IPS DF 4.7 (cell line): ENCODE results near the gene LNX2.

Experiments
- DNase-seq: peaks from one replicate; pipeline ENCODE4 v3.0.0-alpha.2; 2013; ENCODE audit warnings: low spot score; ENCODE audit errors: extremely low read depth

LNX2 gene

DNA sequence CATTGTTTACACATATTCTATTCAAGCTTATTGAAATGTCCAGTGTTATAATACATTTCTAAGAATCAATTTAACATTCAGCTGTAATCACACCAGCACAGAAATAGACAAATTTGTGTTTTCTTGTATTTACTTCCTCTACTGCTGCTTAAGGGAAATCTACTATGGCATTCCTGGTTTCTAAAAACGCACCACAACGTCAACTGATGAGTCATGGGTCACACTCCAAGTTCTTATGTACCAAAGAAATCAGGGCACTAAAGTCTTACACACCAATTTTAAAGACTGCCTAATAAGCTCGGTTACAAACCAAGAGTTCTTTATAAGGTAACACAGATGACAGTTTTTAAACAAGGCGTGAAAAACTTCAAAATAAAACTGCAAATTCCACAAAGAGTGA lies 13.2 kb downstream of the LNX2 start:
- no peak for DNase-seq

DNA sequence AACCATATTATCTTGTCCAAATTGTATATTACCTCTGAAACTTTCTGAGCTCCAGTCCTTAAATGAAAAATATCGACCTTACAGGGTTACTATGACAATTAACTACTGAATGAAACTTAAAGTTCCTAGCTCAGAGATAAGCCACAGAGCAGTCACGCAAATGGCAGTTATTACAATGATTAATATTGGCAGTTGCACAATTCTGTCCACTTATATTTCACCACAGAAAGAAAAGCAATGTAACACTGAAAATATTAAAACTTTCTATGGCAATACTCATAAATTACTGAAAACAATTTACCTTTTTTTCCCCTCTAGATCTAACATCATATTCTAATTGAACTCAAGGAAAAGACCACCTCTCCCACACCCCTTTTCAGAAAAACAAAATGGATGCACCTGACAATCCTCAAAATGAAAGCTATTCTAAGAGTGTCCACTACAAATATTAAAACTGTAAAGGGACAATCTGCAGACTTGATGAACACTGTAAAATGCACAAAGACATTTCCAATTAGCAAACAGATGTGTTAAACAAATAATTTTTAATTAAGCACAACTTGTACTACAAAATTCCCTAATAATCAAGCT lies 14.6 kb downstream of the LNX2 start:
- DNase-seq = no peak

DNA sequence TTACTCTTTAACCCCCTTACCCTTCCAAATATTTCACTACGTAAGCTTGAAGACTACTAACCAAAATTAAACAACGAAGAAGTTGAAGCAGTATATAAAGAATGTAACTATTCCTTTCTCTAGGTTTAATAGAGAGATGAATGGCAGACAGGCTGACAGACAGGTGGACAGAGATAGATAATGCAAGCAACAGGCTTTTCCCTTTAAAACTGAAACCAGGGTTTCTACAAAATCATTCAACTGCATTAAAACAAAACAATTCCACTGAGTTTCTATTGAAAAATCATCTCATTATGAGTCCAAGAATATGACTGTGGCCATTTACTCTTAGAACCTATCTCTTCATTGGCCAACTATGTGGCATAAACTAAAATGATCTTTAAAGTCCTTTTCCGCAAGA lies 15.2 kb downstream of the LNX2 start:
- no peak for DNase-seq

DNA sequence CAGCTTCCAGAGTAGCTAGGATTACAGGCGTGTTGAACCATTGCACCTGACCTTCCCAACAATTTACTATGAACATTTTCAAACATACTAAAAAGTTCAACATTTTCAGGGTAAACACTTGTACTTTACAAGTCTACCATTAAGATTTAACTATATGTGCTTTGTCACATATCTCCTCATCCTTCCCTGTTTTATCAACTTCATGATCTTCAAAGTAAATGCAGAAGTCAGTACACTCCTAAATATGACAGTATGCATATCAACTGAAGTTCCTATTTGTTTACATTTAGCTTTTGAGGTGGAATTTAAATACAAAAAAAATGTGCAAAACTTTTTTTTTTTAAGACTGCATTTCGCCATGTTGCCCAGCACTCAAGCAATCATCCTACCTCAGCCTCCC lies 18.5 kb downstream of the LNX2 start:
- DNase-seq = no peak

DNA sequence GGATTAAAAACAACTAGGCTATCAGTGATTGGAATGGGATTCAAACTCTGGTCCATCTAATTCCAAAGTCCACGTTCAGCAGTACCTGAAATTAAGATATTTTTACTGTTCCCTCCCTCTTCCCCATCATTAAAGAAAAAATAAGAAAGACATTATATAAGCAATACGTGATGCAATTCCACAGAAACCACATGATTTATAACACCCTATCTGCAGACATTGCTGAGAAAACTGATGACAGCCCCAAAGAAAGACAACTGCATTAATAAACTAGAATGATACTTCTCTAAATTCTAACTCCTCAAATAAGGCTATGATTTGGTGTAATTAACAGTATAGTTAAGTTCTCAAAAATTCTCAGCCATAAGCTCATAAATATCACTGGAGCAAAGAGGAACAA lies 19.1 kb downstream of the LNX2 start:
- DNase-seq = no peak

DNA sequence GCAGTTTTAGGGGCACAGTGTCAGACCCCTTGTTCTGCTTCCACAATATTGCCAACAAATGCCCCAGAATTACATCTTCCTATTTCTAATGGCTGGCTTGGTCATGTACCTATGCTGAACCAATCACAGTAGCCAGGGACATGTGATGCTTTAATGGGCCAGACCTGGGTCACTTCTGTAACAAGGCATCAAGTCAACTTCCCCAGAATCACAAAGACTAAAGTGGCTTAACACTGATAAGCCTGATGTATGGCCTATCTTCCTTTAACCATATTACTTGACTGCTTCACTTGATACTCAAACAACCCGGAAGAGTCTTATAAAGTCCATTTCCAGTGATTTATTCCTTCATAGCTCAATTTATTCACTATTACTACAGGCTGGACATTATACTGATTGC lies 19.6 kb downstream of the LNX2 start:
- DNase-seq = no peak

DNA sequence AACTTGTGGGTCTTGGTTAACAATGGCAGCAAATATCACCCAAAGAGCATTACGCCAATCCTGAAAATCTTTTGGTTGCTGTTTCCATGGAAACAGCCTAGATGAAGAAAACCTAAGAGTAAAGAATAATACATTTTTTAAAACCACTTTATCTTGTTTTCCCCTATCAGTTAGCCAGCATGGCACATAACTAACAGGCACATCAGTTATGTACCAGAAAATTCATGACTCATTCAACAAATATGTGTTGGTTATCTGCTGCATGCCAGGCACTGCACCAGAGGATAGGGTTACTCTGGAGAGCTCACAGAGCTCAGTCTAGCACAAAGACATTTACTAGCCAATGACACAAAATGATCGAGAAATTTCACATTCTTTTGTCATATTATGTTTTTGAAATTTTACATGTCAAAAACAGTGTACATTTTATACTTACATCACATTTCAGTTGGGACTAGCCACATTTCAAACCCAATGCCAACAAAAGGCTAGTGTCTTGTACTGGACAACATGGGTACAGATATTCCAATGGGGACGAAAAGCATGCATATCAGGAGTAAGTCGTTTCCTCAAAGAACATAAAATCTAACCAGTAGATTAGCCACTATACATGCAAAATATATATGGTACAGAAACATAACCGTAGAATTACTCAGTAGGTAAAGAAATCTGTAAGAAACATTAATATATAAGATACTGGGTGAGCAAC lies 20.3 kb downstream of the LNX2 start:
- no peak for DNase-seq

DNA sequence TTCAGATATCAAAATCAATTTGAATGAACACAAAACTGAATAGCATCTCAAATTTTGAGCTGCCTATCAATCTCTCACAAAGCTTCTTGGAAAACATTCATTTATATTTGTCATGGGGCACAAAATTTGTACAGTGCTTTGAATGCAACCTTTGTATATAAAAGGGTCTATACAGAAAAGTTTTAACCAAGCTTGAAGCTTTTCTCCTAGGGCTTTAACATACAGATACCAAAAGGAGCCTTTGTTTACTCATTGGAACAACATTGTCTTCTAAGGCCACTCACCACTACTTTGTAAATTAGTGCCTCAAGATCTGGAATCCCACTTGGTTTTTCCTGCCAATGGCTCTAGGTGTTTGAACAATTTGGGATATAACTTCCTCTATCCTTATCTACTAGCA lies 21.2 kb downstream of the LNX2 start:
- DNase-seq = no peak

DNA sequence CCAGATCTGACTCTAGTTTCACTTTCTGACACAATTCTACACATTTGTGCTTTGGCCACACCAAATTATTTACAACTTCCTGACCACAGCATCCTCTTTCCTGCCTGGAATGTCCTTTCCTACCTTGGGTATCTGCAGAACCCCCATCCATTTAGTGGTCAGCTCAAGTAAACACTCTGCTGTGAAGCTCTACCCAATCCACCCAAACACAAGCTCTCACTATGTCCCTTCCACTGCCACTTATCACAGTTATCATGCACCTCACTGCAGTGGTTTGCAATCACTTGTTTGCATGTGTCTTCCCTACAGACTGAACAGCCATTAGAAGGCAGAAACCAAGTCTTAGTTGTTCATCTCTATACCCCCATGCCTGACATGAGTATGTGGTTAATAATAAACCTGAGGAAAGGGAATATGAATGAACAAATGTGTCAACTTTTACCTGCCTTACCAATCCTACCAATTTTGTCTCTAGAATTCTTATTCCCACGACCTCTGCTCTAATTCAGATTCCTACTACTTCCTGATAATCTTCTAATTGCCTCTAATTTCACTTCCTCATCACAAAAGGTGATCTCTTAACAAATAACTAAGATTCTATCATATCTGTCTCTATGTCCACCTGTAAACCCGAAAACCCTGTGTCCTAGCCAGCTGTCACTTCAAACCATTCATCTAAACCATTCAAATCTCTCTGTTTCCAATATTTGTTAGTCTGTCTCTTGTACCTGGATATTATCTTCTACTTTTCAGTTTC lies 25.1 kb downstream of the LNX2 start:
- DNase-seq = no peak

DNA sequence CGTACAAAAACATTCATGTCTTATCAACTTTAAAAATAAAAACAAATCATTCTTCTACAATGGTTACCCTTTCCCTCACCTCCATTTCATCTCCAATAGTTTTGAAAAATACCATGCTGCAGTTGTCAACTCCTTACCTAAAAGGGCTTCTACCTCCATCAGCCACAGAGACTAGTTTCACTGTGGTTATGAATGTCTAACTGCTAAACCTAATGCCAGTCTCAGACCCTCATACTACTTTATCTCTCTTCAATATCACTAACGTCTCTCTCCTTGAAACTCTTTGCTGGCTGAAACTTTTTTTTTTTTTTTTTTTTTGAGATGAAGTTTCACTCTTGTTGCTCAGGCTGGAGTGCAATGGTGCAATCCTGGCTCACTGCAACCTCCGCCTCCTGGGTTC lies 27.1 kb downstream of the LNX2 start:
- no peak for DNase-seq

DNA sequence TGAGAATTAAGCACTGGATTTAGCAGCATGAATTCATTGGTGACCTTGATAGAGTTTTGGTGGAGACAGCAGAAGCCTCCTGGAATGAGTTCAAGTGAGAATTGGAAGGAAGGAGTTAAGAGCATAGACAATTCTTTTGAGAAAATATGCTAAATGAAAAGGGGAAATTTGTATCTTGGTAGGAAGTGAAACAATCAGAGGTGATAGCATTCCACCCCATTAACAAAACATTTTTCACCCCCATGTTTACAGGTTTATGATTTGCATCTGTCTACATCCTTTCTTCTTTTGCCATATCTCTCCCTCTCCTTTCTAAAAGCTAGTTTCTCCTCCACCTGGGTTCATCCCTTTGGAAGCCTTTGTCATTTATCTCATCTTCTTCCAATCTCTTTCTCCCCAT lies 27.5 kb downstream of the LNX2 start:
- DNase-seq = no peak

DNA sequence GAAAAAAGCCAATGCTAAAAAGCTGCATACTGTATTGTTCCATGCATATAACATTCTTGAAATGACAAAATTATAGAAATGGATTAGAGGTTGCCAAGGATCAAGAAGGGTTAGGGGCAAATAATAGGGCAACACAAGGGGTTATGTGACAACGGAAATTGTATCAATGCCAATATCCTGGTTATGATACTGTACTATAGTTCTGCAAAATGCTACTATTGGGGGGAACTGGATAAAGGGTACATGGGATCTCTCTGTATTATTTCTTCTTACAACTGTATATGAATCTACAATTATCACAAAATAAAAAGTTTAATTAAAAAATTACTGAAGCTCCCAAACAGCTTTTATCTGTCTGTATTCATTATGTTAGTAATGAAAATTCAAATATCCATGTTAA lies 31.9 kb downstream of the LNX2 start:
- DNase-seq = no peak

DNA sequence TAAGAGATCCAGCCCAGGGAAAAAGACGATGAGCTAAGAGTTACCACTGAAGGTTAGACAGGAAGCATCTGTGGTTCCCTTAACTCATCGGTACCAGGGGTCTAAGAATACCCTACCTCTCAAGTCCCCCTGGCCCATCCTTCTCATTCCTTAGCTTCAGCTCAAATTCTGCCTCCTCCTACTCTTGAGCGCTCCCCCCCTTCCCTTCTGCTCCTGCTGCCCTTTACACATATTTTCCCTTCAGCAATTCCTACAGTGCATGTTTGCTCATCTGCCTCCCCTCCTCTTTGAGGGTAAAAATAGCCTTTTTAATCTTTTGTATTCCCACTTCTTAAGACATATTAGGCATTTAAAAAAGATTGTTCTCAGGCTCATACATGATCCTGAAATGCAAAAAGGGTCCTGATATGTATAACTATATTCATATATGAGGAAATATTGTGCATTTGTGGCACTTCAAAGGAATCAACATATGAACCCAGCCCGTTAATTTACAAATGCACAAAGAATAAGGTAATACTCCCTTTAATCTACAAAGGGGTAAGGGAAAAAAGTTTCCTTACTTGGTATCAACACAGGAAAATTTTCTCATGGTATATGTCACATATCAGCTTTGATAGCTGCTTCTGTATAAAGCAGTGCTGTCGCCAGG lies 33.1 kb downstream of the LNX2 start:
- no peak for DNase-seq

DNA sequence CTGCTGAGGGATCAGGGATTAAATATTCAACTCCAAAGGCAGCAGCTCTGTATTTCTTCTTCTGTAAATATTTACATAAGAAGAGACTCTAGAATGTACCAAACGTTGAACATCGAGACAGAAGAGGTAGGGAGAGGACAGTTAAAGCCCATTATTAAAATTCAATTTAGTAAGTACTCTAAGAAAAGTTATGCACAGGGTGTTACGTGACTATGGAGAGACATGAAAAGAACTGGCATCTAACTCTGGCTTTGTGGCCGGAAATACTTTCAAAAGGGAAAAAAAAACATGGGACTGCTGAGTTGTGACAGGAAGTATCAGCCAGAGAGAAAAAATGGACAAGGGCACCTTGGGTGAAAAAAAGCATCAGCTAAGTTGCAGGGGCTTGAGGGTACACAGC lies 36.7 kb downstream of the LNX2 start:
- DNase-seq = no peak

DNA sequence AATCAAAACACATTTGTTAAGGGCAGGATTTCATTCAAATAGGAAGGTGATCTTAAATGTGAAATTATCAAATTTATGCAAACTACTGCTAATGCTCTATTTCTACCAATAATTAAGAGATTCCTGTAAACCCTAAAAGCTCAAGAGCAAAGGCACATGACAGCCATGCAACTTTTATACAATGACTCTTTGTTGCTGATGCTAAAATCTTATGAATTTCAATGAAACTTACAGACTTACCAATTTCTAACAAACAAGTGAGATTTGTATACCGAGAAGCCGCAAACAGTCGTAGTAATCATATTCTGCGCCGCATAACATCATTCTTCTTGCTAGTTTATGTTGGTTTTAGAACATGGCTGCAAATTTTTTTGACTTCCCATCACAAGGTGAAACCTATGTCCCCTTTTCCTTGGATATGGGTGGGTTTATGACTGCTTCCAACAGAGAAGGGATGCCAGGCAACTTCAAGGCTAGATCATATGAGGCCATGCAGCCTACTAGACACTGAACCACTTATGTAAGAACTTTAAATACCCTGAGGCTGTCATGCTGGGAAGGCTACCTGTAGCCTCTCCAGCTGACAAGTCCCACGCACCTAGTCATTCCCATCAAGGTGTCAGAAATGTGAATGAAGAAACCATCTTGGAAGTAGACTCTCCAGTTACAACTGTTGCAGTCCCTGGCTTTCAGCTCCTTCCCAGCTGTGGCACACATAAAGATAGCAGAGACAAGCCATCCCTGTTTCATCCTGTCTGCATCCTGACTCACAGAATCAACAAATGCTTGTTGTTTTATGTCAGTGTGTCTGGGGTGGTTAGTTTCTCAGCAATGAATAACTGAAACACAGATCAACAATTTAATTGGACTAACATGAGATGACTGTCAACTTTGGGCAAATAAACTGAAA lies 42.0 kb downstream of the LNX2 start:
- DNase-seq = no peak

DNA sequence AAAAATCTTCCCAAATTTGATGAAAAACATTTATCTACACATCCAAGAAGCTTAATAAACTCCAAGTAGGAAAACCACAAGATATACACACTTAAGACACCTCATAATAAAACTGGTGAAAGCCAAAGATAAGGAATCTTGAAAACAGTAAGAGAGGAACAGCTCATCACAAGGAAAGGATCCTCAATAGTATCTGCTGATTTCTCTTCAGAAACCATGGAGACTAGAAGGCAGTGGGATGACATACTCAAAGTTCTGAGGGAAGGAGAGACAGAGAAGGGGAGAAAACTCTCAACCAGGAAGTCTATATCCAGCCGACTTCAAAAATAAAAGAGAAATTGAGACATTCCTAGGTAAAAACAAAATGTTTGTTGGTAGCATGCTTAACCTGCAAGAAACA lies 45.7 kb downstream of the LNX2 start:
- no peak for DNase-seq

DNA sequence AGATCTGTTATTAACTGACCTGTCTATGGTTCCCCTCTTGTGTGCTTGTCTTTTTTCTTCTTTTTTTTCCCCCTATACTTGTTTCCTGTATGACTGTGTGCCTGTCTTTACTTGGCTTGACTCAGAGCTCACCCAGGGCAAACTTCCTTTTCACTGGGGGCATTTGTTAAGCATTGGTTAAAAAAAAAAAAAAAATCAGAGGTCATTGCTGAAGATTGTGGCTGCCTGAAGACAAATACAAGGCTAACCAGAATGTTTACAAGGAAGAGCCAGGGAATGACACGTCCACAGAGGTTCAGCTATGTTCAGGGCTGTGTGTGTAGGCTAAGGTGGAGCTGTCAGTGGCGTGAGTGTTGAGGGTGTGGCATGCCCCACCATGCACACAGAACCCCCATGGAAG lies 47.1 kb downstream of the LNX2 start:
- DNase-seq = no peak

DNA sequence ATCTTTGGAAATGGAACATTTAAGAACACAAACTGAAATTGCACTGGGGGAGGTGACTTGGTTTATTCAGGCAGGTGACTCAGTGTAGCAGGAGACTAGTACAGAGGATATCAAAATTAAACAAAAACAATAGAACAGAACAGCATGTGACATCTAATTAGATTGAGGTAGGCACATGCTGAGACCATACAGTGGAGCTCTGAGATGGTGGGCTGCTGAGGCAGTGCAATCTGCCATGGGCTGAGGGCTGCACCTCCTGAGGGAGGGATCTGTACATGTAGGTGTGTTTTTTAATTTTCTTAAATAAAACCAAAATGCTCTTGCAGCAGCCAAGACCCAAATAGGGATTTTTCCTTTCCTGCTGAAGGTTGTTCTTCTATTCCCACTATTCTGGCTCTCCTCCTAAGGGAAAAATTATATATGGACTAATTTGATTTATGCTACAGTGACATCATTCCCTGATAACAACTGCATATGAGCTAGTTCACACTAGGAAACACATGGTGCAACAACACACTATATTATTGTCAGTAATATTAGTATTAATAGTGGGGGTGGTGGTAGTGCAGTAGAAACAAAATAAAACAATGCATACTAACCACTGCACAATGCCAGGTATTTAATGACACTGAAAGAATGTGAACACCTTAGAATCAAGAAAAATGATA lies 48.0 kb downstream of the LNX2 start:
- no peak for DNase-seq

DNA sequence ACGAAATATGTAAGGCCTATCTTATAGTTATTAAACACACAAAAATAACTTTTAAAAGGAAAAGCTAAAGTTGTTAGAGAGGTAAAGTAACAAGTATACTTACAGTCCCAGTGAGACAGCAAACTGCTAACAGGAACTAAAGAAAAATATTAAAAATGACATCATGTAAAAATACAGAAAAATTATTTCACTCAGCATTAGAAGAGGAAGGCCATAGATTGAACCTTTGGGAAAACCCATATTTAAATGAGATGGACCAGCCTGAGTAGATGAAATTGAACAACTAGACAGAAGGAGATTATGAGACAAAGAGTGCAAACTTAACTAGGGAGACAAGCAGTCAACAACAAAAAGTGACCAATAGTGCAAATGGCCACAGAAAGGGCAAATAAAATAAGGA lies 49.4 kb downstream of the LNX2 start:
- DNase-seq = no peak

DNA sequence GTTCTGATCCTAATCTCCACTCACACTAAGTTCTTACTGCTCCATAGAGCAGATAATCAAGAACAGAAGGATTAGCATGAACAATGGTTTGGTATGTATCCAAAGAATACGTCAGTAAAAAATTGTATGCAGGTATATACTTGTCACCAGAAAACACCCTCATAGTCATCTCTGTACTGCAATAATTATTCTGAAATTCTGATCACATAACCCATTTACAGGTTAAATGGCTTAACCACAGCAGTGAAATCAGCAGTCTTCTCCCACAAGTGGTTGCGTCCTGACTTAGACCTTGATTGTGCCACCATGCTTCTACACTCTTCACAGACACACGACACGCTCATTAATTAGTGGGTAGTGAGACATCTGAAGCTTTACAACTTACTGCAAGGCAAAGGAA lies 50.9 kb downstream of the LNX2 start:
- DNase-seq = no peak

DNA sequence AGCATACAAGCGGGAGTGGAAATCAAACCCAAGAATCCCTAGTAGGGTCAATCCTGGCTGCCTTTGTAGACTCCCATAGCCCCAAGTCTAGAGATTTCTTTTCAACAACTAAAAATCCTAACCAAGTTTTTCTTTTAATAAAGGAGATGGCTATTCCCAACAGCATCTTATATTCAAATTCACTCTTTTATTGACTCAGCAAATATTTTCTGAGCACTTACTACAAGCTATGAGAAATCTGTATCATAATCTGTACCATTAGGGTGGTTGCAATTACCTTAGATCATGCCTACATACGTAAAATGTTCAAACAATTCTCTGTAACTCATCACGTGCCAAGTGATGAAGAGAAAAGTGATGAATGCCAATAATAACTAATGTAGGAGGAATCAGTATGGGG lies 54.5 kb downstream of the LNX2 start:
- no peak for DNase-seq
